ENCODE data around the gene KANSL1.
"Not testable (repeated sequence)": the region's sequence is repeated elsewhere in the genome, so short reads cannot be mapped to it uniquely, and the experiment has no call there.

GRCh38 chr17:46181316-46181715 lies 11.9 kb downstream of the KANSL1 start:
- TF ChIP-seq POLR2AphosphoS5 (IDR thresholded peaks at IDR 0.05; ENCODE audit: low read length); BHLHE40 (IDR thresholded peaks at IDR 0.05; ENCODE audit: borderline replicate concordance in 1 of 2, low read depth in 2 of 2, low read length in 1 of 2); YY1 (IDR thresholded peaks at IDR 0.05; ENCODE audit: low read depth, low read length); NFYB (IDR thresholded peaks at IDR 0.05; ENCODE audit: insufficient read depth, low read depth, low read length); FOXM1 (IDR thresholded peaks at IDR 0.05; ENCODE audit: low read depth, low read length); SIN3A (IDR thresholded peaks at IDR 0.05; ENCODE audit: low read depth, low read length); SIX5 (IDR thresholded peaks at IDR 0.05; ENCODE audit: low read depth, low read length, severe bottlenecking); RAD21 (IDR thresholded peaks at IDR 0.05; ENCODE audit: insufficient read depth, low read depth, low read length); GABPA (IDR thresholded peaks at IDR 0.05; ENCODE audit: low read depth); DPF2 (IDR thresholded peaks at IDR 0.05); CHD2 (IDR thresholded peaks at IDR 0.05; ENCODE audit: borderline replicate concordance, low read depth, low read length); EP300 (IDR thresholded peaks at IDR 0.05; ENCODE audit: borderline replicate concordance in 1 of 2, control insufficient read depth in 1 of 2, low read depth in 2 of 2, low read length in 2 of 2): not testable (repeated sequence)
- TF ChIP-seq, protein P1, sequence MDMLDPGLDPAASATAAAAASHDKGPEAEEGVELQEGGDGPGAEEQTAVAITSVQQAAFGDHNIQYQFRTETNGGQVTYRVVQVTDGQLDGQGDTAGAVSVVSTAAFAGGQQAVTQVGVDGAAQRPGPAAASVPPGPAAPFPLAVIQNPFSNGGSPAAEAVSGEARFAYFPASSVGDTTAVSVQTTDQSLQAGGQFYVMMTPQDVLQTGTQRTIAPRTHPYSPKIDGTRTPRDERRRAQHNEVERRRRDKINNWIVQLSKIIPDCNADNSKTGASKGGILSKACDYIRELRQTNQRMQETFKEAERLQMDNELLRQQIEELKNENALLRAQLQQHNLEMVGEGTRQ (IDR thresholded peaks at IDR 0.05; ENCODE audit: borderline replicate concordance, low read depth, low read length) = not testable (repeated sequence)
- TF ChIP-seq, protein P2, sequence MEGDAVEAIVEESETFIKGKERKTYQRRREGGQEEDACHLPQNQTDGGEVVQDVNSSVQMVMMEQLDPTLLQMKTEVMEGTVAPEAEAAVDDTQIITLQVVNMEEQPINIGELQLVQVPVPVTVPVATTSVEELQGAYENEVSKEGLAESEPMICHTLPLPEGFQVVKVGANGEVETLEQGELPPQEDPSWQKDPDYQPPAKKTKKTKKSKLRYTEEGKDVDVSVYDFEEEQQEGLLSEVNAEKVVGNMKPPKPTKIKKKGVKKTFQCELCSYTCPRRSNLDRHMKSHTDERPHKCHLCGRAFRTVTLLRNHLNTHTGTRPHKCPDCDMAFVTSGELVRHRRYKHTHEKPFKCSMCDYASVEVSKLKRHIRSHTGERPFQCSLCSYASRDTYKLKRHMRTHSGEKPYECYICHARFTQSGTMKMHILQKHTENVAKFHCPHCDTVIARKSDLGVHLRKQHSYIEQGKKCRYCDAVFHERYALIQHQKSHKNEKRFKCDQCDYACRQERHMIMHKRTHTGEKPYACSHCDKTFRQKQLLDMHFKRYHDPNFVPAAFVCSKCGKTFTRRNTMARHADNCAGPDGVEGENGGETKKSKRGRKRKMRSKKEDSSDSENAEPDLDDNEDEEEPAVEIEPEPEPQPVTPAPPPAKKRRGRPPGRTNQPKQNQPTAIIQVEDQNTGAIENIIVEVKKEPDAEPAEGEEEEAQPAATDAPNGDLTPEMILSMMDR (IDR thresholded peaks at IDR 0.05 in 2 of 3, conservative IDR thresholded peaks at IDR 0.05 in 1 of 3; ENCODE audit: control insufficient read depth in 2 of 3, extremely low read depth in 1 of 3, insufficient read depth in 1 of 3, low read depth in 3 of 3, low read length in 3 of 3) = not testable (repeated sequence)
